Activated naive CD4-positive, alpha-beta T cell treated with anti-CD3 and anti-CD28 coated beads for 36 hours (primary cell): ENCODE data around the gene STXBP2. TPM values are rescaled to one million over a fixed set of nuclear protein-coding genes. Genes with fewer than 3 reads are reported as not detected.

Source experiments
- microRNA-seq: library from miRNA; unstranded; fragments of <30 nt; microRNA quantifications from one replicate; pipeline ENCODE4 v1.2.0, GENCODE V29; 2022; ENCODE audit warnings: borderline microRNAs expressed, borderline replicate concordance
- total RNA-seq, 2 experiments: library from RNA; stranded (reverse); gene quantifications; one replicate each; pipeline ENCODE4 v1.2.3, GENCODE V29; 2021

The STXBP2 gene
- total RNA-seq, 2 experiments from 2014 or later, result 88.4 to 92.4 TPM

Small RNA genes within 50 kb of the gene (microRNA-seq; reads per million reads assigned to microRNA genes)
- gene MIR6792, result not detected

Other genes starting within 250 kb of the STXBP2 start
- gene PEX11G, start 148.1 kb upstream of the STXBP2 start, total RNA-seq, result 1 to 10 TPM in 1 of 2 experiments, under 1 TPM in 1; 0.86 to 1.1 TPM
- 1 to 10 TPM; 3.7 to 3.9 TPM for gene ZNF358, start 121.0 kb upstream of the STXBP2 start, total RNA-seq
- 1 to 10 TPM; 4.2 to 5.2 TPM for gene MCOLN1, start 114.5 kb upstream of the STXBP2 start, total RNA-seq
- gene PNPLA6, start 101.4 kb upstream of the STXBP2 start, total RNA-seq, result 10 to 100 TPM; 75.5 to 81.7 TPM
- under 1 TPM; 0.24 to 0.30 TPM for gene CAMSAP3, start 41.2 kb upstream of the STXBP2 start, total RNA-seq
- gene XAB2, start 7.6 kb upstream of the STXBP2 start, total RNA-seq, result 10 to 100 TPM; 60.0 to 60.4 TPM
- gene PET100, start 7.3 kb upstream of the STXBP2 start, total RNA-seq, result 10 to 100 TPM; 93.9 to 96.5 TPM
- gene PCP2, start 3.4 kb upstream of the STXBP2 start, total RNA-seq, result under 1 TPM in 1 of 2 experiments, not detected in 1; 0.64 TPM
- not detected for gene RETN, start 31.9 kb downstream of the STXBP2 start, total RNA-seq
- gene MCEMP1, start 40.0 kb downstream of the STXBP2 start, total RNA-seq, result not detected
- 10 to 100 TPM; 74.7 to 82.4 TPM for gene TRAPPC5, start 43.7 kb downstream of the STXBP2 start, total RNA-seq
- under 1 TPM; 0.86 to 0.89 TPM for gene FCER2, start 65.0 kb downstream of the STXBP2 start, total RNA-seq
- gene CLEC4G, start 95.0 kb downstream of the STXBP2 start, total RNA-seq, result not detected
- not detected for gene CD209, start 110.4 kb downstream of the STXBP2 start, total RNA-seq
- not detected for gene CLEC4M, start 126.1 kb downstream of the STXBP2 start, total RNA-seq
- 1 to 10 TPM; 5.2 TPM for gene EVI5L, start 193.1 kb downstream of the STXBP2 start, total RNA-seq
- gene PRR36, start 237.3 kb downstream of the STXBP2 start, total RNA-seq, result under 1 TPM; 0.07 to 0.12 TPM